NCI-H524 (cell line): Measurements from ENCODE around the gene RABGAP1.
"Not testable (repeated sequence)": the region's sequence is repeated elsewhere in the genome, so short reads cannot be mapped to it uniquely, and the experiment has no call there.

Experiments used
- DNase-seq, 2 experiments: peaks; one replicate each; lab custom pipeline; 2025; lab: John Stamatoyannopoulos, UW

Gene RABGAP1

DNA sequence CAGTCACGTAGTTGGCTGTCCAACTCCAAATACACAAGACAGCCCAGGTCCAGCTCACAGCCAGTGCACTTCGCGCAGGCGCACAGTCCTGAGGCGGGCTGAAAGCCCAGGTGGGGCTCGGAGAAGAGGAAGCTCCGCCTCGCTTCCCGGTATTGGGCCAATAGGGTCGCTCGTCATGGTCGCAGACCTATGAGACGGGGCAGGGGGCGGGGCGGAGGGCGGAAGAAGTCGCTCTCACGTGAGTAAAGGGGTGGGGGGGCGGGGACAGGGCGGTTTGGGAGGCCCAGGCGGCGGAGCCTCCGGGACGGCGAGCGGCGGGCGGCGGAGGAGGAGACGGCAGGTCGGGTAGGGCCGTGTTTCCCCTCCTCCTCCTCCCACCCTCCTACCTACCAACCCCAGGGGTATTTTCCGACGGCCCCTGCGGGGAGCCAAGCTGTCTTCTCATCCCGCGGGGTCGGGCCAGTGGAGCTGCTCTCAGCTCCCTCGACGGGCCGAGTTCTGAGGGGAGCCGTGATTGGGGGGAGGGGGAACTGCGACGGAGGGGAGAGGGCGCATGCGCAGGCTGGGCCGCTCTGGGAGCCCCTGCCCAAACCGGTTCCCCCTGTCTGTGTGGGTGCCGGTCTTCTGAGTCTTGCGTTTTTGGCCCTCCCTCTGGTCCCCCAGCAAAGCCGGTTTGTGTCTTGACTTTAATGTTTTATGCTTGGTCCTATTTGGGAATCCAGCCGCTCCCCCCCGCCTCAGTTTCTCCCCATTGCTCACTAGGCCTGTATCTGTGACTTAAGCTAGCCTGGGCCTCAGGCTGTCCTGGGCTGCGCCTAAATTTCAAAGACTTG is at the start of gene RABGAP1:
RABGAP1 (plus strand) TSS at position 272 of the 833 bp plus-strand sequence. CDS start 16,040 bp downstream, outside the sequence.
- peak; percentile 99 for DNase-seq

DNA sequence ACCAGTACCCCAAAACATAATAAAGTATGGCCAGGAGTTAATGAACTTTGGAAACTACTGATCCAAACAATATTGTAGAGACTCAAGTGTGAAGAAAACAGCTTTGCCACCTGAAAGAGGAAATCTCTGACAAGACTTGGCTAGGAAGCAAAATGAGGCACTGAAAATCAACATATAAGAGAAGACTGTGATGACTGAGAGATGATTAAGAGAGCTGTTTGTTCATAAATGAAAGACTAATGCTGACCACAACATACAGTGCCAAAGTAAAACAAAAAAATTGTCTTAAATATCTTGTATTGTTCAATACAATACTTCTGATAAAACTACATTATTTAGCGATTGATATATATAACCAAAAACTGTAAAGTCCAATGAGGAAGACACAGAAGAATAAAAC is 42.9 kb upstream of the RABGAP1 start:
- no peak for DNase-seq

DNA sequence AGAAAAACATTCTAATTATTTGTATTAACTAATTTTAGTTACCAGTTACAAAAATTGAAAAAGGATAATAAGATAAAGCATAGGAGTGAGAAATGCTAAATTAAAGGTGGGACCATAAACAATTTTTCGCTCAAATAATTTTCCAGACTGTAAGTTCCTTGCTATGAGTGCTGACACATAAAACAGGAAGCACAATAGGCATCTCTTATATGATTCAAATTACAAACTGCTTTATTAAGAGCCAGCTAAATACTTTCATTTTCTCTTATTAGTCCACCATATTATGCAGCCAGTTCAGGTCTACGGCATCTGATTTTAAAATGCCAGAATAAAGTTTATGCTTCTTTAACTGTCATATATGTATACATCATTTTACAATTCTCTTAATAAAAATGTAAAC is 40.0 kb upstream of the RABGAP1 start:
- DNase-seq: no peak

DNA sequence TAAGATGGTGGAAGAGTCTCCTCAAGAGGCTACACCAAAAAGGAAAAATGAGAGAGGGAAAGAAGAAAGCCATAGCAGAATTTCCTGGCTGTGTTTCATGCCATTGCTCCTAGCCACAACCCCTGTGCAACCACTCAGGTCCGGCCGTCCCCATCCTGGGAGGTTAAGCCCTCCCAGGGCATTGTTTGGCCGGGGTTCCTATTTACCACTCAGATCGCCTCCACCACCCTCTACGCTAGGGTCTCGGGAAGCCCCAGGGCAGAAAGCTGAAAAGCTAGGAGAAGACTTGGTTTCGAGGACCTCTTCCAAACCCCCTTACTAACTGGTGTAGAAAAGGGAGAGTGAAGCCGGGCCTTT is 36.4 kb upstream of the RABGAP1 start:
- DNase-seq: peak; percentile 32 to 40

DNA sequence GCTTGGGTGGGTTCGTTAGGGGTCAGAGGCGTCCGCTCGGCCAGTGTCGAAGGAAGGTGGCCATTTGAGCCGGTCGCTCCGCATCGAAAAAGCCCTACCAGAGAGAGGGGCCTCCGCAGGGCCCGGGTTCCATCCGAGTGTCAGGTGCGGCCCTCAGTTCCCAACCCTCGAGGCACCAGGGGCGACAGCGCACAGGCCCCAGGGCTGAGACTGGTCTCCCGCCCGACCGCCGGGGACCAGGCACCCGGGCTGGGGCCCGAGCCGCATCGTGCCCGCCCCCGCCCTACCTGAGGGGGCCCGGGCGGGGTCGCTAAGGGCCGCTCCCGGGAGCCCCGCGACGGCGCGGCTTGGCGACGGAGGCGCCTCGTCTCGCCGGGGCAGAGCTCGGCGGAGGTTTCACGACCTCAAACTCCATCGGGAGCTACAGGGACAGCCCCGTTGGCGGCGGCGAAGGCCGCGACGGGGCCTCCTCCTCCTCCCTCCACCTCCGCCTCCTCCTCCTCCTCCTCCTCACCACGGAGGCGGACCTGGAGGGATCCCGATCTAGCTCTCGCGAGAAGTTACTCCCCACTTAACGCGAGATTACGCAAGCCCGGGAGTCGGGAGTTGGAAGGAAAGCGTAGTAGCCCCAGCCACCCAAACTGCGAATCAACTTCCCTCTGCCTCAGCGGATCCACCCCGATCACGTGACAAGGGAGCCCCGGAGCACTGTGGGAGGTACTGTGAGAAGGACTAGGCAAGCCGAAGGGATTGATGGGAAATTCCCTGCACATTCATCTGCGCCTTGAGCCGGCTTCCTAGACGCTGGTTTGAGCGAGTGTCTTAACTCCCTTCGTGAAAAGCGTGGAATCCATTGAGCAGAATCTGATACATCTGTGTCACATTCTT is 35.8 kb upstream of the RABGAP1 start, which contains the start of gene RC3H2:
RC3H2 (minus strand) TSS at position 537 of the 888 bp plus-strand sequence. CDS start 7,850 bp downstream, outside the sequence.
- DNase-seq: peak; percentile 100

DNA sequence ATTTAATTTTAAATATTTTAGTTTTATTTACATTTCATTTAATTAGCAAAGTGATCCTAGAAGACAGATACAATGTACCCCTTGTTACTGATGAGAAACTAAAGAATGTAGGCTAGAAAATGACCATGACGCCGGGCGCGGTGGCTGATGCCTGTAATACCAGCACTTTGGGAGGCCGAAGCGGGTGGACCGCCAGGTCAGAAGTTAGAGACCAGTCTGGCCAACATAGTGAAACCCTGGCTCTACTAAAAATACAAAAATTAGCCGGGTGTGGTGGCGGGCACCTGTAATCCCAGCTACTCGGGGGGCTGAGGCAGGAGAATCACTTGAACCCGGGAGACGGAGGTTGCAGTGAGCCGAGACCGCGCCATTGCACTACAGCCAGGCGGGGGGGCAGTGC is 34.7 kb upstream of the RABGAP1 start:
- not testable (repeated sequence) for DNase-seq

DNA sequence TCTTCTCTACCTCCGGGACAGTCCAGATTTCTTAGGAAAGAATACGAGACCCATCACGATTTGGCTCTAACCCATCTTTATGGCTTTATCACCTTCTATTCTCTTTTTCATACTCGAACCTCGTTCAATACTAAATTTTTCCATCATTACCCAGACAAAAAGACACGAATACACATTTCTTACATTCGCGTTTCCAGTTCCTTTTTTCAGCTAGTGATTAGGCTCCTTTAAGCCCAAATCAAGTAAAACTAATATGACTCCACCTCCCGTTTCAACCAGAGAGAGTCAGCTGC is 28.2 kb upstream of the RABGAP1 start:
- DNase-seq: no peak

DNA sequence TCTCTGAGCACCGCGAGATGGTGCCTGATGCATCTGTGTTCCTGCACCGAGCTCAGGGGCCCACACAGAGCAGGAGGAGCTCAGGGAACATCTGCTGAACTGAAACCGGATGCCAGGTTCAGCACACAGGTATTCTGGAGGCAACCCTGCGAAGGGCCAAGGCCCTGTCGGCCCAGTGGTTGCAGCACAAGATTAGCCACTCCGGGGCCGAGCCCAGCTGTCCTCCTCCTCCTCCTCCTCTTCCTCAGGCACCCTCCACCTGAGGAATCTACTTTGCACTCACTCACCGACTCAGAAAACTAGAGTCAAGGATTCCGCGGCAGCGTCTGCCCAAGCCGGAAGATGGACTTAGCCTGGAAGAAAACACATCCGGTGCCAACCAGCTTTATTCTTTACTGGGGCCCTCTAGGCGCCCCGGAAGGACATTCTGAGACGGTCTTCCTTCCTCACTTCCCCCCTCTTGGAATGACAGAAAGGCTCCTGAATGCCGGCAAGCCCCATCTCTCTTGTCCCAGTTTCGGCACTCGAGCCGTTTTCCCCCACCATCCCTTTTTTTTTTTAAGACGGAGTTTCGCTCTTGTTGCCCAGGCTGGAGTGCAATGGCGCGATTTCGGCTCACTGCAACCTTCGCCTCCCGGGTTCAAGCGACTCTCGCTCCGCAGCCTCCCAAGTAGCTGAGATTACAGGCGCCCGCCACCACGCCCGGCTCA is 27.7 kb upstream of the RABGAP1 start, which contains the start of gene ZBTB6:
ZBTB6 (minus strand) TSS at position 360 of the 710 bp plus-strand sequence. CDS start 1,251 bp downstream, outside the sequence.
- peak; percentile 88 to 95 for DNase-seq

DNA sequence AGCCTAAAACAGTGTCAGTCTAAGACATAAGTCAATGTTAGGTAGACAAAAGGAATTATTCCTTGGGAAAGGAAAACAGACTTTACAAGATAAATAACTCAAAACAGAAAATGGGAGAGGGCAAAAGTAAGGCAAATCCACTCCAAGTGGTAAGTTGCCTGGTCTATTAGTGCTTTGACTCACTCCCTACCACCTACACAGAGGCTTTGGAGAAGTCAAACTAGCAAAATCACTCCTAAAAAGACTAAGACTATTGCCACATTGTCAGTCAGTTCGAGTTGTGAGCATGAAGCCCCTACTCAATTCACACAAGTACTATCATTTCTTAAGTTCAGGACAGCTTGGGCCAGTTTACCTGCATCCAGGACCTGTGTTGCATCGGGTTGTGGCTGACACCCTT is 22.5 kb upstream of the RABGAP1 start:
- DNase-seq: no peak

DNA sequence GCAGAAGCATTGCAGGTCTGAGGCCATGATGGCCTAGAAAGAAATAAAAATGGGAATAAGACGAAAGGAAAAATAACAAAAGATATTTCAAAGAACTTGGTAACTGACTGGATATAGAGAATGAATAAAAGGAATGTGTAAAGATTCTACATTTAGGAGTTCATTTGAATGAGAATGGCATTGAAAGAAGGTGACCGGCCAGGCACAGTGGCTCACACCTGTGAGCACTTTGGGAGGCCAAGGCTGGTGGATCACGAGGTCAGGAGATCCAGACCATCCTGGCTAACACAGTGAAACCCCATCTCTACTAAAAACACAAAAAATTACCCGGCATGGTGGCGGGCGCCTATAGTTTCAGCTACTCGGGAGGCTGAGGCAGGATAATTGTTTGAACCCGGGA is 18.1 kb upstream of the RABGAP1 start:
- DNase-seq: no peak

DNA sequence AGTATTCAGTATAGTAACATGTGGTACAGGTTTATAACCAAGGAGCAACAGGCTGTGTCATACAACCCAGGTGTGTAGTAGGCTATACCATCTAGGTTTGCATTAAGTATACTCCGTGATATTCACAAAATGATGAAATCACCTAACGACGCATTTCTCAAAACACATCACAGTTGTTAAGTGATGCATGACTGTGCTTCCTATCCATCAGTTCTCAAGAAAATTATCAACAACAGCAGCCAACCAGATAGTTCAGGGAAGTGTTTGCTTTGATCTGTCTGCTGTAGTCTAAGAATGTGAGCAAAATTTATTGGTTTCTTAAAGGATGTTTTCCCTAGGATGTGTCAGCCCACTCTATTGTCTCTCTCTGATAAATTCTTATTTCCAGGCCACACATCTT is 16.9 kb upstream of the RABGAP1 start:
- DNase-seq: no peak

DNA sequence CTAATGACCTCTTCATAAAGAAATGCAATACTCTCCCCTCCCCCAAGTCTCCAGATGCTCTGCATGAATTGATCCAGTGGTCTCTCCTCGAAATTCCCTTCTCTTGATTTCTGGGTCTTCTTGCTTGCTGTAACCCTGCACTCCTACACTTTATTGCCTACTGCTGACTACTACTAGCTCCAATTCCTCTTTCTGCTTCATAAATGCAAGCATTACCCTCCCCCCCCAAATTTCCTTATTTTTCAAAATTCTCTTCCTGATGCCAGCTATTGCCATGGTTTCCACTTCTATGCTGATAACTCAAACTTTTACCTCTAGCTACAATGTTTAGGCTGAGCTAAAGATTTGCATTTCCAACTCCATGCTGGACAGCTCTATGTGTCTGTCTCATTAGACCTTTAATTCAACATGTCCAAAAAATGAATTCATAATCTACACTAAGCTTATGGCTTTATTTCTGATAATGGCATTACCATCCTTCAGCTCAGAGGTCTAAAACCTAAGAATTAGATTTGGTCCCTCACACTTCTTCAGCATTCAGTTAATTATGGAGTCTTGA is 10.9 kb upstream of the RABGAP1 start:
- peak; percentile 11 to 34 for DNase-seq

DNA sequence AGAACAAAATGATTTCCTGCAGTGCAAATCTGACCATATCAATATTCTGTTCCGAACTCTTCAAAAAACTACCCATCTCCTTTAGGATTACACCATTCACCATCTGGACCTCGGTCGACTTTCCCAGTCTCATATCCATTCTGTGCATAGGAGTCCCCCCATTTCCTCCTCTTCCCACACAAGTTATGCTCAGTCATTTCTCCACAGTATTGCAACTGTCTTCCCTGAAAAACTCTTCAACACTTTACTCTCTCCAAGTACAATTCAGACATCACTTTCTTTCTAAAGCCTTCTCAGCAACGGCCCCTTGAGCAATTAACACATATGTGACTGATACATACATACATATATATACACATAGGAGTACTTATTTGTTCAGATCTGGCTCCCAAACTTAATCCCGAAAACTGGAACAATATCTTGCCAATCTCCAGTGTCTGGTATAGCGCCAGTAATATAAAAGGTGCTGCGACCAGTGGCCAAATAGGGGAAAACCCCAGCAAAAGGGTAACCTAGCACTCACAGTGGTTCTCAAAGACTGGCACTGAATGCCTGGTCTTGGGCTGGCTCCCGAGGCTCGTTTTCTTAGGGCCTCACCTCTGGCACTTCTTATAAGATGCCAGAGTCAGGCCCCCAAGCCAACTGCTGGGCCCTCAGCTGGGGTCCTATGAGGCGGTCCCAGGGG is 10.1 kb upstream of the RABGAP1 start:
- DNase-seq: peak in 1 of 2 experiments; percentile 25

DNA sequence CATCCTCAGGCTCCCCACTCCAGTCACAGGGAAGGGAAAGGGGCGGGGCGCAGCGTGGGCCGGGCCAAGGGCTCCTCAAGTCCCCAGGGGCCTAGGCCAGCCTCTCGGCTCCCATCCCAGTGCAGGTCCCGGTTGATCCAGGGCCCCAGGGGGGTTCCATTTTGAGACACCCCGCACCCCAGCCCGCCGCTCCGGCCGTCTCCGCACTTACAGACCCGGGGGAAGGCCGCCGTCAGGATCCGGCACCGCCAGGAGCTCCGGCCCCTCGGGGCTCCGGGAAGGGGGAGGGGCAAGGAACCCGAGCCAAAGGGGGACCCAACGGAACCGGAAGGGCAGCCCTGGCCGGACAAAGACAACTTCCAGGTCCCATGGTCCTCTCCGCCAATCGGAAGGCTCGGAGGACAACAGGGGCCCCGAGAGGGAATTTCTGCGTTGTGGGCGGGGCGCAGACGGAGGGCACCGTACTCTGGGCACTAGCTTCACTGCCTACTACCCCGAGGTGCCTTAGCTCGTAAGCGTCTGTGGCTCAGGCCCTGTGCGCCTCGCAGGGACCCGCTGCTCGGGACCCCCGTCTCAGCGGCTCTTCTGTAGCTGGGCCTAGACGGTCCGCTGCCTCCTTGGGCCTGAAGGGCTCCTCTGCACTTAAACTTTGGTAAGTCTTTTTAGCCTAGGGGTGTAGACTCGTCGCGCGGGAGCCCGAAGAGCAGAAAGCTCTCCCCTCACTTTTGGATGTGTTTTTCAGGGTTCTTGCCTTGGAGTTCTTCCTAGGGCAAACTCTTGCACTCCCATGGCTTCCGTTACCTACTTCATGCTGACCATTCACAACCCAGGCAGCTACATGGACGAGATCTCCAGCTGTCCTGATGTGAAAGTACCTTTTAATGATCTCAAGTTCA is 9.3 kb upstream of the RABGAP1 start, which contains the start of gene ZBTB26:
ZBTB26 (minus strand) TSS at position 287 of the 896 bp plus-strand sequence. CDS start 11,578 bp downstream, outside the sequence.
- DNase-seq: peak; percentile 98

DNA sequence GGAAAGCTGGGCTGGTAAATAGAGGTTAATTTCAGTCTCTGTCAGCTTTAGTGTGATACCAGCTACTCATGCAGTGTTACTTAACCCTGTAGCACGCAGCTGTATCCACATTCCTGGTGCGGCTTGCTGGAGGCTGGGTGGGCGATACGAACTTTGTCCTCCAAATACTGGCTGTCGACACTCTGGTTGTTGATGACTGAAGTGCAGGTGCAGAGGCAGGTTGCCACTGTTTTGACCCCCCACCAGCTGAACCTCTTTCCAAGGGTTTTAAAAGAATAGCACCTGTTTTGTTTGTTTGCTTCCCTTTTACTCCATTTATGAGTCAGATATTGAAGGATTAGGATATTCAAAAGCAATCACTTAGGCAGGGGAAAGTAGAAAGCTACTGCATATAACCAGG is 4.4 kb upstream of the RABGAP1 start:
- DNase-seq: no peak

DNA sequence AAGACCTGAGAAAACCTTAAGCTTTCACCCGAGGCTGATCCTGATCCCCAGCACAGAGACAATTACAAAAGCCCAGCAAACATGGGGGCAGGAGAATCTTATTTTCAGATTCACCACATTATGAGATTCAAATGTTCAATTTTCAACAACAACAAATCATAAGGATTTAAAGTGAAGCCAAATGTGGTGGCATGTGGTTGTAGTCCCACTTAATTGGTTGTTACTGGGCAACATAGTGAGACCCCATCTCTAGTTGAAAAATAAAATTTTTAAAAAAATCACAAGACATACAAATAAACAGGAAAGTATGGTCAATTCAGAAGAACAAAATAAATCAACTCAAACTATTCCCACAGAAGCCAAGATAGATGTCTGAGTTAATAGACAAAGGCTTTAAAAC is 3.9 kb upstream of the RABGAP1 start:
- DNase-seq: no peak

DNA sequence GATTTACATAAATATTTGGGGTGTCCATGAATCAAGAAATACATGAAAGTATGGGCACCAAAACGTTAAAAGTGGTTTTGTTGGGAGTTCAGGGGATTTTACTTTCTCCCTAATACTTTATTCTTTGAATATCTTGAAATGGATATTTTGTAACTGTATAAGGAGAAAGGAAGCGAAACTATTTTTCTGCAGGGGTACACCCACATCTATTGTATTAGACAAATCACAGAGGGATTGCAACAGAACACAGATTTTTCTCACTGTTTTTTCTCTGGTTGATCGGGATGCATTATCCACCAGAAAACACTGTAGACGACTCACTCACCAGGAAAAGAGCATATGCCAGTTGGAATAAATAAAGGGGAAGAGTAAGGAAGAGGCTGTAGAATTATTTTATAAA is 1.2 kb upstream of the RABGAP1 start:
- DNase-seq: no peak

DNA sequence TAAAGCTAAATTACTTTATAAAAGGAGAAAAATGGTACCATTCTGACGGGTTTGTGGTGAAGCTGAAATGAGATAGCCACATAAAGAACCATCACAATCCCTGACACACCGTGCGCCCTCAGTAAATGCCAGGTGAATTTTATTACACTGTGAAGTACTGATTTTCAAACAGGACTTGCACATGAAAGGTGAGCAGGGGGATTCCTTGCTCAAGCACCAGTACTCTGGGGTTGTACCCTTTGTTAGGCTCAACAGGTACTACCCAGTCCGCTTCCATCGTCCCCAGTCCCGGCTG is 419 bp upstream of the RABGAP1 start:
- DNase-seq: no peak

DNA sequence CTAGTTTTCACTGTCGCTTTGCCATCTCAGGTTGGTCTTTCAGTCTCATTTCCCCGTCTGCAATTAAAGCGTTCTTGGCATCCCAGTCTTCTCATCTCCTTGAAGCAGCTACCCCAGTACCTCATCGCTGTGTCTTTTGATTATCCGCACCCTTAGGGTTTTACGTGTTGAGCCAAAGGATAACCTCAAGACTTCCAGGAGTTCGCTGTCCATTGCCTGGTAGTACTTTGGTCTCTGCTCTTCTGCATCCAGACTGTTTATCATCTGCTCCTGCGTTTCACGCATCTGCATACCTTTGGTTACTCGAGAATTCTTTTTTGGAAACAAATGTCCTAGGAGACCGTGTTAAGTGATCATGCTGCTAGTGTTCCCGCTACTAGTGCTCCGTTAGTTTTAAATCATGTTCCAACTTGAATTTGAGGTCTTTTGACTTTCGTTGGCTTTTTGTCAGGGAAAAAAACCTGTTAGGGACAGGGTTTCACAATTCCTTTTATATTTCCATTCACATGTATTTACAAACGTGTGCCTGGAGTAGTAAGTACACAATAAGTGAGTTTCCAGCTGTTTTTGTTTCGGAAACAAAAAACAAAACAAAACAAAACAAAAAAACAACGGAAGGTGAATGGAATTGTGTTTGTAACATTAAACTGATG is 888 bp downstream of the RABGAP1 start:
- peak in 1 of 2 experiments; percentile 41 for DNase-seq
